HG03520 (cell line): ENCODE results near the gene NCAPD3.
"Not testable (repeated sequence)": the region's sequence is repeated elsewhere in the genome, so short reads cannot be mapped to it uniquely, and the experiment has no call there.

Source experiments
- ATAC-seq: cut with Tn5 transposase; IDR thresholded peaks from one replicate; pipeline ENCODE4 v1.9.1; 2021; ENCODE audit warnings: mild to moderate bottlenecking, moderate library complexity; ENCODE audit not compliant: unreplicated experiment

Gene NCAPD3

GRCh38 chr11:134230339-134230738 lies 6.6 kb upstream of the NCAPD3 start:
- no peak for ATAC-seq

DNA sequence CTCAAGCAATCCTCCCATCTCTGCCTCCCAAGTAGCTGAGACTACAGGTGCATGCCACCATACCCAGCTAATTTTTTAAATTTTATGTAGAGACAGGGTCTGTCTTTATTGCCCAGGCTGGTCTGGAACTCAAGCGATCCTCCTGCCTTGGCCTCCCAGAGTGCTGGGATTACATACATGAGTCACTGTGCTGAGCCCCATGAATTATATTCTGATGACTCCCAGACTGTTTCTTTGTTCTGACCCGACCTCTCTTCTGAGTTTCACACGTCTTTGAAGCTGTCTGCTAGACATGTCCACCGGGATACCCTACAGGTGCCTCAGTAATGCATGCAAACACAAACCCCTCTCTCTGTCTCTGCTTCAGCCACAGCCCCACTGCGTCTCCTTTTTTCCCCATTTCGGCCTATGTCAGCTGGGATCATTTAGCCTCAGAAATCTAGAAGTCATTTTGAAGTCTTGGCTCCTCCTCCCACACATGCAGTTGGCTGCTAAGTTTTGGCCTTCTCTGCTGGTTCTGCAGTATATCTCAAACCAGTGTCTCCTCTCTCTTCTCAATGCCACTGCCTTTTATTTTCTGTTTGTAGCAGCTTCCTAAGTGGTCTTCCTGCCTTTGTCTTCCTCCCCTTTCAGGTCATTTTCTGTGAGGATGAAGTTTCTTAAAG lies 5.5 kb upstream of the NCAPD3 start:
- ATAC-seq, result no peak

DNA sequence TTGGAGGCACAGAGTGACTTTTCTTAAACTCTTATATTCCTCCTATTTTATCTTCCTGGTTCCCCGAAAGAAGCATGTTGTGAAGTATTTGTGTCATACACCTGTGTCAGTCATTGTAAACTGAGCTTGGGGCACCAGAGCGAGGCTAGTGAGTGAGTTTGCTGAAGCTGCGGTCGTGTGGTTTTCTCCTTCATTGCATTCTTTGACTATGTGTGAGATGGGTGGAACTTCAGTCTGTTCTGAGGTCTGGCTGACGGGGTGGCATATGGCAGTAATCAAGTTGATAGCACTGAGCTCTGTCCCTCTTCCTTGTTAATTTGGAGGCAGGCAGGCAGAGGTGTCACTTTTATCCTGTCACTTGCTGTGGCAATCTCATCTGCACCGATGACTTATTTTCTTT lies 4.9 kb upstream of the NCAPD3 start:
- ATAC-seq, result peak; percentile 54

DNA sequence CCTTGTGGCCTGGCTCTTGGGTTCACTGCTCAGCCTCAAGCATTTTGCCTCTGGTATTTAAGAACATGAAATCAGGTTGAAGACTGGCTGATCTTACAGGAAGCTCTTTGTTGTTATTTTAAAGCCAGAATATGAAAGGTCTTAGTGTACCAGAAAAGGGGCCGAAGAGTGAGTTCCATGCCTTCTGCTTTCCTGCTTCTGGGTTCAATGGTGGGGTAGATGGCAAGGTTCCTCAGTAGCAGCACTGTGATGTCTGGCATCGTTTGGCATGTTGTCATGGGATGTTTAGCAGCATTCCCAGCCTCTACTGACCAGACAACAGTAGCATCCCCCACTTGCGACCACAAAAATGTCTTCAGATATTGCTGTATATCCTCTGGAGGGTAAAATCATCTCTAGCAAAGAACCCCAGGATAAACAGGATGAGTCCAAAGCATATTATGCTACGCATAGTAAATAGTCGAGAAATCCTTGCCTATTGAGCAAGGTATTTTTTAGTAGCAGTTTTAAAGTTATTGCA lies 3.1 kb upstream of the NCAPD3 start:
- ATAC-seq, result no peak

GRCh38 chr11:134224710-134225664 lies 1.2 kb upstream of the NCAPD3 start:
- peak; percentile 15 for ATAC-seq

- no peak for ATAC-seq
Observed at GRCh38 chr11:134223121-134223520, 646 bp downstream of the NCAPD3 start.

GRCh38 chr11:134216816-134217215 lies 7.0 kb downstream of the NCAPD3 start:
- ATAC-seq, result no peak

GRCh38 chr11:134215836-134216235 lies 7.9 kb downstream of the NCAPD3 start:
- no peak for ATAC-seq

DNA sequence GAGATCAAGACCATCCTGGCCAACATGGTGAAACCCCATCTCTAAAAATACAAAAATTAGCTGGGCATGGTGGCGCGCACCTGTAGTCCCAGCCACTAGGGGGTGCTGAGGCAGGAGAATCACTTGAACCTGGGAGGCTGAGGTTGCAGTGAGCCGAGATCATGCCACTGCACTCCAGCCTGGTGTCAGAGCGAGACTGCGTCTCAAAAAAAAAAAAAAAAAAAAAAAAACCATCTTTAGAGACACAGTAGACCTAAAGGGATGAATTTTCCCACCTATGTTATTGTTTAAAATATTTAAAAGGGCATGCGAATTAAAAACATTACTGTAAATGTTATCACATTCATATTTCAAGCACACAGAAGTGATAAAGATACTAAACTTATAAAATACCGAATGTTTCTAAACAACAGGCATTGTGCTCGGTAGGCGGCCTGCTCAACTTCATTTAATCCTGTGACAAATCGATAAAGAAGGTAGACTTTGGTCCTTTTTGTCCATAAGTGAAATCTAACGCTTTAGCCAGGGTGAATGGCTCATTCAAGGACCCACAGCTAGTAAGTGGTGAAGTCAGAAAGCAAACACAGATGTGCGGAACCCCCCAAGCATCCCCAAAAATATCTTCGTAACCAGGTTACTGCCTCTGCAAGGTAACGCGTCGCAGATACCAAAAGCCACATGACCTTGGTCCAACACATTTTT lies 16.1 kb downstream of the NCAPD3 start:
- ATAC-seq, result no peak

DNA sequence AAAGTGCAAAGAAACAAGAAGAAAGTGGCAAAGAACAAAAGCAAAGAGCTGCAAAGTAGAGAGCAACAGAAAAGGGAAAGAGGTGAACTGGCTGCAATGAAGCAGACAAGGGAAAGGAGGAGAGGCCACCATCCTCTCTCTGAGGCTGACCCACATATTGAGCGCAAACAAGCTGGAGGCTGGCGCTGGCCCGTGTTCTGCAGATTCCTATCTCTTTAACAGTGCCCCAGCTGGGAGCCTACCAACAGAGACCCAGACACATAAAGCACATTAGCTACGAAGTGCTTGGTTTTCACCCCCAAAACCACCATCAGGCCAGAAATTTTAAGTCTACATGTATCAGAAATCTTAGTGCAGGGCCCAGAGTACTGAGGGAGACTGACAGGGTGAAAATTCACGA lies 17.6 kb downstream of the NCAPD3 start:
- no peak for ATAC-seq

GRCh38 chr11:134205729-134206128 lies 18.0 kb downstream of the NCAPD3 start:
- ATAC-seq, result no peak

DNA sequence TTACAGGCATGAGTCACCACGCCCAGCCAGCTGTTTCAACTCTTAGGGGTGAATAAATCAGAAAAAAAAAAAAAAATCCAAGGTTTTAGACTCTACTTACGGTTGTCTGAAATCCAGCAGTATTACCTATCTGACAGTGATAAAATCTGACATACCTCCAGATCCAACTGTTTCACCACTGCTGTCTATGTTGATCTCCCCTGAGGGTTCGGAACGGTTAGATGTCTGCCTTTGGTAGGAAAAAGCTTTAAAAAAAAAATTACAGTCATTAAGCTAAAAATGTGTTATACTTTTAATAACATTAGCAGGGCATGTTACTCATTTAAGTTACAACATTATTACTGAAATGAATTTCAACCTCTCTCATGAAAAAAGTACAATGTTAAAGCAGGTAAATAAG lies 21.1 kb downstream of the NCAPD3 start:
- no peak for ATAC-seq

- no peak for ATAC-seq
Observed at GRCh38 chr11:134200688-134201087, 23.1 kb downstream of the NCAPD3 start.

DNA sequence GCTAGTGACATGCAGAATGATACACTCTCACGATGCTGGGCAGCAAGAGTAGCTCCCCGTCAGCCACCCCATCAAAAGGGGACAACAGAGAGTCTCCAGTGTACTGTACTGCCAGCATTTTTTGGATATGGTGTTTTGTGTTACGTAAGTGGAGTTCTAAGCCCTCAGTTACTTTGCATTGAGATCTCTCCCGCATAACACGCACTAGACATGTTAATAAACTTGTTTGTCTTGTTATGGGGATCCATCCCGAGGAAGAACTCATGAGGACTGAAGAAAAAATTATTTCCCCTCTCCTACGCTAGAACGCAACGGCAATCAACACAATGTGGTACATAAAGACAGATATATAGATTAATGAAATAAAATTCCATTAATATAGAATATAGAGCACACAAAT lies 24.2 kb downstream of the NCAPD3 start:
- no peak for ATAC-seq

- ATAC-seq, result no peak
Observed at GRCh38 chr11:134196756-134197155, 27.0 kb downstream of the NCAPD3 start.

- not testable (repeated sequence) for ATAC-seq
Observed at GRCh38 chr11:134188092-134188491, 35.7 kb downstream of the NCAPD3 start.

DNA sequence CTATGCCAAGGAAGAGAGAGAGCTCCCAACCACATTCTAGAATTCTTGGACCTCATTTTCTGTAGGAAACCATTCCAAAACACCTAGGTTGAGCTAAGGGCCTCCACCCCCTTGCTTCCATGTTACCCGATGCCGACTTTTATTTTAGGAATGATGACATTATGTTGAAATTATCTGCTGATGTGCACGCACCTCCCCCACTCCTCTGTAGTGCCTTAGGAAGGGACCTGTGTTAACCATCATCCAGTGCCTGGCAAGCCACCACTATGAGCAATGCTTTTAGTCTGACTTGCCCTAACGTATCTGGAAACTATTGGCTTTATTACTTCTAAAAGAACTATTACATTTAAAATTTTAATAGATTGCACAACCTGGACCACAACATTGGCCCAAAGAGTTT lies 42.1 kb downstream of the NCAPD3 start:
- no peak for ATAC-seq

DNA sequence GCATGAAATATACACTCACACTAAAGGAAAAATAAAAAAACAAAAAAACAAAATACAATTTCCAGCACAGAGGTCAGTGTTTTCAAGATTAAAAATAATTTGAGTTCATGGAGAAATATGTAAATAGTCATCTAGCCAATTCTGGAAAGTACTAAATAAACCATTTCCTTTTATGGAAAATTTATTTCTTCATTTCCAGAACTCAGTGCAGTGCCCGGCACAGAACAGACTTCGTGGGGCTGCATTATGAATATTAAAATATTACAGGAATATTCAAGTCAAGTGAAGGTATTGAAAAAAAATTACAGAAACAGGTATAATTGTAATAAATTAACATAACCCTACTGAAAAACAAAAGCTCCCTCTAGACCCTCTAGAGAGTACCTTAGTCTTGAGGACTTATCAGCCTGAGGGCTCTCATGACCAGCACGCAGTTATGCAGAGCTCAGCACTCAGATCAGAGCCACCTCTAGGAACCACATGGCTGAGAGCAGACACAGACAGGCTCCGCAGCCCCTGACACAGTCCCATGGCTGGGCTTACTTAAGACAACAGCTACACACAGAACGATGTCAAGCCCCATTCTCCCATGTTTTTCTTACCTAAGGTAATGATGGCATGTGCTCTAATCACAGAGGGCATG lies 45.6 kb downstream of the NCAPD3 start:
- no peak for ATAC-seq

DNA sequence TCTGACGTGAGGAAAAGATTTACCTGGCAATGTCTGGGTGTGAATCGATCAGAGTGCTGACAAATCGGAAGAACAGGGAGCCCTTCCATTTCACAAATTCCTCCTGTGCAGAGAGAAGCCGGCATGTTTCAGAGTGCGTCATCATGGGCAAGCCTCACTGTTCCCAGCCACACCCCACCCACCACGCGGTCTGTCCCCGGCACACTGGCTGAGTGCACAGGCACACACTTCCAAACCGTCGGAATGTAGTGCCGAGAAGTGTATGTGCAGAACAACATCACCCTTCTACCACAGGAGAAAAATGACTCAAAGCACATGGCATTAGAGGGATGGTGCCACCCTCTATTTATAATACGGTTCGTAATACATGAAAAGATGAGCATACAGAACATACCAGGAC lies 47.5 kb downstream of the NCAPD3 start:
- no peak for ATAC-seq

- ATAC-seq, result no peak
Observed at GRCh38 chr11:134173296-134173695, 50.5 kb downstream of the NCAPD3 start.

GRCh38 chr11:134171951-134172350 lies 51.8 kb downstream of the NCAPD3 start:
- ATAC-seq, result no peak
